Measurements from ENCODE around the gene PRMT7. TPM values are rescaled to one million over a fixed set of nuclear protein-coding genes. Genes with fewer than 3 reads are reported as not detected.
A peak's percentile ranks its signal among the peaks of the same experiment; 100 is the strongest.

Gene PRMT7
- total RNA-seq, 2 donors from 2014 or later: 24.5 to 35.7 TPM

GRCh38 chr16:68367030-68367429, 56.2 kb downstream of the PRMT7 start:
- peak in 1 of 2 donors; percentile 47 for TF ChIP-seq CTCF (IDR thresholded peaks at IDR 0.05)
- DNase-seq (ENCODE audit: low spot score): no peak
- H3K9me3 ChIP-seq: no peaks in the 10 kb centered on the region

GRCh38 chr16:68367440-68367839, 56.6 kb downstream of the PRMT7 start:
- Histone ChIP-seq H3K36me3 (no peaks in the 10 kb centered on the region), H3K9me3 (no peaks in the 10 kb centered on the region), H3K4me3 (no peak overlapping the region), H3K4me1 (no peaks in the 10 kb centered on the region), H3K27me3 (no peaks in the 10 kb centered on the region), H3K27ac (no peak overlapping the region)
- no peak for DNase-seq (ENCODE audit: low spot score)
- TF ChIP-seq CTCF (IDR thresholded peaks at IDR 0.05): no peak

More at GRCh38 chr16:68367030-68367429, 56.2 kb downstream of the PRMT7 start:
- no peaks in the 10 kb centered on the region for H3K4me1 ChIP-seq
- H3K27ac ChIP-seq: no peak overlapping the region
- H3K36me3 ChIP-seq: no peaks in the 10 kb centered on the region
- H3K27me3 ChIP-seq: no peaks in the 10 kb centered on the region
- no peak overlapping the region for H3K4me3 ChIP-seq

GRCh38 chr16:68367891-68368290, 57.1 kb downstream of the PRMT7 start:
- DNase-seq (ENCODE audit: low spot score): no peak
- Histone ChIP-seq H3K36me3 (no peaks in the 10 kb centered on the region), H3K27ac (no peak overlapping the region), H3K4me3 (no peak overlapping the region), H3K4me1 (no peaks in the 10 kb centered on the region), H3K9me3 (no peaks in the 10 kb centered on the region), H3K27me3 (no peaks in the 10 kb centered on the region)
- no peak for TF ChIP-seq CTCF (IDR thresholded peaks at IDR 0.05)

GRCh38 chr16:68368301-68368888, 57.6 kb downstream of the PRMT7 start:
- TF ChIP-seq CTCF (IDR thresholded peaks at IDR 0.05): no peak
- Histone ChIP-seq H3K4me3 (no peak overlapping the region), H3K27ac (no peak overlapping the region), H3K27me3 (no peaks in the 10 kb centered on the region), H3K9me3 (no peaks in the 10 kb centered on the region), H3K36me3 (no peaks in the 10 kb centered on the region), H3K4me1 (no peaks in the 10 kb centered on the region)
- no peak for DNase-seq (ENCODE audit: low spot score)

GRCh38 chr16:68369168-68369567, 58.3 kb downstream of the PRMT7 start:
- TF ChIP-seq CTCF (IDR thresholded peaks at IDR 0.05): no peak
- DNase-seq (ENCODE audit: low spot score): no peak
- H3K4me3 ChIP-seq: no peak overlapping the region
- H3K4me1 ChIP-seq: no peaks in the 10 kb centered on the region
- no peaks in the 10 kb centered on the region for H3K9me3 ChIP-seq
- H3K27me3 ChIP-seq: no peaks in the 10 kb centered on the region
- H3K27ac ChIP-seq: no peak overlapping the region
- H3K36me3 ChIP-seq: no peaks in the 10 kb centered on the region
